UCSD-AML1 (cell line): ENCODE measurements around the gene RFLNA.

Experiments used
- DNase-seq: peaks from one replicate; lab custom pipeline; 2025; ENCODE audit not compliant: unreplicated experiment; lab: John Stamatoyannopoulos, UW

The RFLNA gene

DNA sequence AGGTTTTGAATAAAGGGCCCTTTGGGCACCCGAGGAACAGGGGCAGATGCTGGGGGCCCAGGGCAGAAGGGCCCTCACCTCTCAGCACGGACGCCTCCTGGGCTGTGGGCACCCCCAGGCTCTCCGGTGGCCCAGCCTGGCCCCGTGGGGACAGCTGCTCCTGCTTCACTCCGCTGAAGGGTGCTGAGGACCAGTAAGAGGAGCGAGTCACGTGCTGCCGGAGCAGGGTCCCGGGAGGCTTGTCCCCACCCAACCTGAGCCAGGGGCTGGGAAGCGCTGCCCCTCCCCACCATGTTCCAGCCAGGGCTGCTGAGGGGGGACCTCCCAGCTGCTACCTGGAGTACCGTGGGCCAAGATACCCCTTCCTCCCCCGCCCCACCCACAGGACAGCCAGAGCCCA, 59.5 kb downstream of the RFLNA start:
- no peak for DNase-seq

DNA sequence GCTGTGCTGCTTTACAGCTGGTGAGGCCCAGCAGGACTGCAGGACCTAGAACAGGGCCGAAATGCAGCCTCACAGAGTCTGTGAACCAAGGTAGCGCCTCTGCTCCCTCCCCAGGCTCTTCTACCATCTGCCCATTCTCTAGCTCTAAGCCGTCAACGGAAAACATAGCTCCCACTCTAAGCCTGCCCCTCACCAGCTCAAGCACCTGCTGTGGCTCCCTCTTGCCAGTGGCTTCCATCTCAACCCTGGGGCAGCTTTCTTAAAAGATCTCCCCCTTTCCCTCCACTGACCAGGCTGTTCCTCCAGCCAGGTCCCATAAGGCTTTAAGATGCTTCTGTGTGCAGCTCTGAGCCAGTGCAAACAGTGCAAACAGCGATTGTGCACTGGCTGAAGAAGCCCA, 61.3 kb downstream of the RFLNA start:
- DNase-seq, result no peak

DNA sequence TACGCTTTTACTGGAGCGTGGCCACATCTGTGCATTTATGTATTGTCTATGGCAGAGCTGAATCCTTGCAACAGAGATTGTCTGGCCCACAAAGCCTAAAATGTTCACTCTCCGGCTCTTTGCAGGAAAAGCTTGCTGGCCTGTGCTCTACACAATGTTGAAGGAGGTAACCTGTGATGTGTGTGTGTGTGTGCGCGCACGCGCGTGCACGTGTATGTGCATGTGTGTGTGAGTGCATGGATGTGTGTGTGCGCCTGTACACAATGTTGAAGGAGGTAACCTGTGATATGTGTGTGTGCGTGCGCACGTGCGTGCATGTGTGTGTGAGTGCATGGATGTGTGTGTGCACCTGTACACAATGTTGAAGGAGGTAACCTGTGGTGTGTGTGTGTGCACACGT, 62.7 kb downstream of the RFLNA start:
- DNase-seq, result no peak

DNA sequence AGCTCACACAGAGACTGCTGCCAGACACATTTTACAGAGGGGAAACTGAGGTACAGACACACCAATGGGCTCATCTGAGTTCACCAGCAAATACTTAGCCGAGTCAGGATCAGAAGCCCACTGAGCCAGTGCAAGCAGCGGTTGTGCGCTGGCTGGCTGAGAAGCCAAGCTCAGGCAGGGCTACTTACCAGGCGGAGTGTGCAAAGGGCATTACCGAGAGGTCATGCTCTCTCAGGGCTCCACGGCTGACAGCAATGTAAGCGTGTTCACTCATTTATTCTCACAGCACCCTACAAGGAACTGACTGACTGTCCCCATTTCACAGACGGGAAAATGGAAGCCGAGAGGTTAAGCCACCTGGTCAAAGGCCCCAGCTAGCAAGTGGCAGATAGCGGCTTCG, 63.7 kb downstream of the RFLNA start:
- no peak for DNase-seq

DNA sequence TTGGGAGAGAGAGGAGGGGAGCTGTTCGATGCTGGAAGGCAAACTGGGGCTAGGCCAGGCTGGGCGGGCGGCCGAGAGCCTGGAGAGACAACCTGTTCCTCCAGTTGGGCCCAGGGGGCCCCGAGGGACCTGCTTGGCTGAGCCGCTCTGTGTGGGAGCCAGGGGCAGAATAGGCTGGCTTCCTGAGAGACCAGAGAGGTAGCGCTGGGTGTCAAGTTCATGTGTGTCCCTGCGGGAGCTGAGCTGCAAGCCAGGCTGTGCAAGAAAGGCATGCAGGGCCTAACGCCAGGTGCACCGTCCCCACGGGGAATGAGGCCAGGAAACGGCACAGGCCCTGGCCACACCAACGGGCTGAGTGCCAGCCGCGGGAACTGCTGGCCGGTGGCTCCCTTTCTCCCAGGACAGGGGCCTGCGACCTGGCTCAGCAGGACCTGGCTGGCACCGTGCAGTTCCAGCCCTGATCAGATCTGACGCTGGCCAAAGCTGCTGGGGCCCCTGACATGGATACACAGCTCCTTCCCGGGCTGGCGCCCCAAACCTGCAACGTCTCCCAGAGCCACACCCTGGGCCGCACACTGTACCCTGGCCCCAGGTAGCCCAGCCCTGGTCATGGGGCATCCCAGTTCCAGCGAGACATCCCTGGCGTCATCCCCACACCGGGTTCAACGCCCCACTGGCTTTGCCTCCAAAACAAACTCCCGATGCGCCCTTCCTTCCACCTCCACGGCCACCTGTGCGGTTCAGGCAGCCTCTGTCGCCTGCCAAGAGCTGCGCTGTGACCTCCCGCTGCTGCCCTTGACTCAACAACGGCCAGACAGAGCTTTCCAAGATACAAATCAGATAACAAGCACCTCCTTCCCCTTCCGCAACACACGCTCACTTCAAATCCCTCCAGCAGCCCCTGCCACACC, 65.0 kb downstream of the RFLNA start:
- DNase-seq, result no peak

DNA sequence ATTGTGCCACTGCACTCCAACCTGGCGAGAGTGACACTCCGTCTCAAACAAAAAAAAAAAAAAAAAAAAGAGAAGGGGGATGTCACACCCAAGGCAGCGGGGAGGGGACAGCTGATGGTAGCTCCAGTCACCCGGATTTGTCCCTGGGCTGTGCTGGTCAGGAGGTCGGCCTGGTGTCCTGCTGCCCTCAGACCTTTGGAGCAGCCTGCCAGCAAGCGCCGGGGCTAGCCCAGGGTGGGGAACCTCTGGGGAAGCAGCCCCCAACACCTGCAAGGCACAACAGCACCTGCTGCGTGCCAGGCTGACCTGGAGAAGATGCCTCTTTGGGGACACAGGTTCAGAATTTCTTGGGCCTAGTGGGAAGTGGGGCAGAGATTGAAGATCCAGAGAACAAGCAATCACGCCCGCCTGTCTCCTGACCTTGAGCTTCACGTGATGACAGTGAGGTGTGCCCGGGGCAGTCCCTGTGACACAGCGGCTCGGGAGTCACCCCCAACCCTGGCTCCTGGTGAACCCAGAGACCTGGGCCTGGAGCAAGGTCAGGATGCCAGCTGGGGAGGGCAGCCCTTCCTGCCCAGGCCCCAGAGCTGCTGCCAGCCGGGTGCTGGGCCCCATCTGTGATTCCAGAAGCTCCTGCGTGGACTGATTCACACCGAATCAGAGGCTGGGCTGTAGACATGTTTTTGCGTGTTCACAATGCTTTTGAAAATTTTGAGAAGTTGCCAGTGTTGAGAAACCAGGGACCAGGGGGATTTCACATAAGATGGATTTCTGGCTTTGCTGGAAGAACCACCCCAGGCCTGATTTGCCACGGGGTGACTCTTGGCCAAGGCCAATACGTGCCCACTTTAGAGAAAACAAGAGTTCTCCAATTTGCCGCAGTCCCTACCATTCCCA, 66.4 kb downstream of the RFLNA start:
- DNase-seq, result no peak

DNA sequence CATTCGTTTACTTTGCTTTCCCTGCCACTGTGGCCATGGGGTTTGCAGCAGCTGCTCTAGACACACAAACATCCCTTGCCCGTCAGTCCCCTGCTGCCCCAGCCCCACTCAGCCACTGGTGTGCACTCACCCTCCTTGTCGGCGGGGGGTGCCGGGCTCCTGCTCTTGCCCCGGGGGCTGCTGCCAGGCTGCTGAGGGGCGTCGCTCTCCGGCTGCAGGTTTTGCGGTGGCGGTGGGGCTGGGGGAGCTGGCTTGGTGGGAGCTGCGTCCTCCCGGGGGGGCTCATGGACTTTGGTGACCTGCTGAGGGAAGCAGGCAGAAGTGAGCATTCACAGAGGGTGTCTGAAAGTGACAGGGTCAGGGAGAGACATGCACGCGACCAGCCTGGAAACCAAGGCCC, 67.1 kb downstream of the RFLNA start:
- DNase-seq, result no peak

DNA sequence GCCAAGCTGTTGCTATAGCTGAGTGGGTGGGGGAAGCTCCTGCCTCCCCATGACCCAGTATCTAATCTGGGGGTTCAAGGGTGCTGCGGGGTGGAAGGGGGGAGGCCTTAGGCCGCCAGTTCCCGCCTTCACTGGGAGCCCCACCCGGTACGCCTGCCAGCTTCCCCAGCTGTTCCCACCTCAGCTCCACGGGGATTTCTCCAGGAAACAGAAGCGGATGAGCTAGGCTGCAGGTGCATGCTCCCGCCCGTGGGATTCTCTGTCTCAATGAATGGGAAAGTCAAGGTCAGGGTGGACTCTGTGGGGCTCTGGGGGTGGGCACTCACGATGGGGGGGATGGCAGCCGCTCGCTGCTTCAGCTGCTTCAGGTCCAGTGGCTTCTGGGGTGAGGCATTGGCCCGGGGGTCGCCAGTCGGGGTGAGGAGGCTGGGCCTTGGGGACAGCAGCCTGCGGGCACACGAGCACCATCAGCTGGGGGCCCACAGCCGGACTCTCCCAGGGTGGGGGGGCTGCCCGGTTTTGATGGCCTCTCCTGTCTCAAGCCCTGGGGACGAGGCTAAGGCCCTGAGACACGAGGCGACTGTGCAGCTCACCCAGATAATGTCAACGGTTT, 68.6 kb downstream of the RFLNA start:
- no peak for DNase-seq

DNA sequence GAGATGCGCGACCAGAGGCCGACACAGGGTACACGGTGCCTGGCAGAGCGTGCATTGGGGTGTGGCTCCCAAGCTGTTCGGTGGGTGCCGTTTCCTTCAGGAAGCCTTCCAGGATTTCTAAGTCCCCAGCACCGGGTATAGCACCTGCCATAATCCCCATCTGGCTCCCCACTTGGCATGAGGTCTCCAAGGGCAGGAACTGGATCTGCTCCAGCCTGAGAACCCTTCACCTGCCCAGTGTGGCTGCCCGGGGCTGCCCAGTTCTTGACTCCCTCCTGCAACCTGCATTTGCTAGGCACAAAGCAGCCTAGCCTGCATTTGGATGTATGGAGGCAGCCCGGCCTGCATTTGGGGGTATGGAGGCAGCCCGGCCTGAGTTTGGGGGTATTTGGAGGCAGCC, 69.7 kb downstream of the RFLNA start:
- DNase-seq, result no peak
